GM21717 (cell line): ENCODE results near the gene CCDC74B.
A peak's percentile ranks its signal among the peaks of the same experiment; 100 is the strongest.
"Not testable (repeated sequence)": the region's sequence is repeated elsewhere in the genome, so short reads cannot be mapped to it uniquely, and the experiment has no call there.

Experiments used
- ATAC-seq: cut with Tn5 transposase; IDR thresholded peaks from one replicate; pipeline ENCODE4 v1.9.1; 2021; ENCODE audit warnings: mild to moderate bottlenecking, moderate library complexity; ENCODE audit not compliant: unreplicated experiment

CCDC74B gene

GRCh38 chr2:130145006-130145414, at the start of gene CCDC74B:
TSS of gene CCDC74B (minus strand) at chr2:130145112. CDS start at chr2:130144996, 116 bp downstream.
- ATAC-seq, result peak; percentile 89

- ATAC-seq, result not testable (repeated sequence)
Observed at GRCh38 chr2:130193824-130194223, 48.9 kb upstream of the CCDC74B start.

- ATAC-seq, result not testable (repeated sequence)
Observed at GRCh38 chr2:130192451-130192850, 47.5 kb upstream of the CCDC74B start.

GRCh38 chr2:130191319-130191718, 46.4 kb upstream of the CCDC74B start:
- not testable (repeated sequence) for ATAC-seq

- no peak for ATAC-seq
Observed at GRCh38 chr2:130190237-130190636, 45.3 kb upstream of the CCDC74B start.

GRCh38 chr2:130188958-130189357, 44.0 kb upstream of the CCDC74B start:
- ATAC-seq, result not testable (repeated sequence)

GRCh38 chr2:130187859-130188792, 43.2 kb upstream of the CCDC74B start:
- ATAC-seq, result not testable (repeated sequence)

GRCh38 chr2:130187268-130187667, 42.4 kb upstream of the CCDC74B start:
- no peak for ATAC-seq

GRCh38 chr2:130186391-130186790, 41.5 kb upstream of the CCDC74B start:
- ATAC-seq, result no peak

- no peak for ATAC-seq
Observed at GRCh38 chr2:130185896-130186295, 41.0 kb upstream of the CCDC74B start.

- ATAC-seq, result no peak
Observed at GRCh38 chr2:130185436-130185835, 40.5 kb upstream of the CCDC74B start.

- no peak for ATAC-seq
Observed at GRCh38 chr2:130183512-130184373, 38.8 kb upstream of the CCDC74B start.

GRCh38 chr2:130182826-130183511, 38.1 kb upstream of the CCDC74B start:
- not testable (repeated sequence) for ATAC-seq

GRCh38 chr2:130181880-130182682, 37.2 kb upstream of the CCDC74B start, which contains the start of gene MZT2B:
TSS of gene MZT2B (plus strand) at chr2:130182262. CDS start at chr2:130182283, 21 bp downstream.
- peak; percentile 87 for ATAC-seq

GRCh38 chr2:130181325-130181879, 36.5 kb upstream of the CCDC74B start, which contains the start of gene SMPD4:
TSS of gene SMPD4 (minus strand) at chr2:130181602. CDS start at chr2:130176592, 5,010 bp downstream.
- peak; percentile 52 for ATAC-seq

- ATAC-seq, result not testable (repeated sequence)
Observed at GRCh38 chr2:130180404-130181324, 35.8 kb upstream of the CCDC74B start.

GRCh38 chr2:130174866-130175265, 30.0 kb upstream of the CCDC74B start:
- ATAC-seq, result not testable (repeated sequence)

- no peak for ATAC-seq
Observed at GRCh38 chr2:130169896-130170295, 25.0 kb upstream of the CCDC74B start.
